Parathyroid adenoma (tissue), 2 donors: Measurements from ENCODE around the gene CDSN.
A peak's percentile ranks its signal among the peaks of the same experiment; 100 is the strongest.

Experiments used
- H2AFZ ChIP-seq: fragments of 300-600 bp; sonication (generic); one replicate; pipeline ENCODE4 v1.7.0; 2017; ENCODE audit warnings: antibody characterized with exemption, mild to moderate bottlenecking
- H3K27ac ChIP-seq: fragments of 300-600 bp; sonication (generic); one replicate; pipeline ENCODE4 v1.7.0; 2017
- H3K27me3 ChIP-seq: fragments of 300-600 bp; sonication (generic); one replicate; pipeline ENCODE4 v1.7.0; 2017; ENCODE audit warnings: low read length; ENCODE audit not compliant: control insufficient read depth, insufficient read depth
- H3K36me3 ChIP-seq: fragments of 300-600 bp; sonication (generic); one replicate; pipeline ENCODE4 v1.7.0; 2017; ENCODE audit warnings: low read length; ENCODE audit not compliant: control insufficient read depth, insufficient read depth
- H3K4me1 ChIP-seq: fragments of 300-600 bp; sonication (generic); one replicate; pipeline ENCODE4 v1.7.0; 2017; ENCODE audit warnings: control low read depth
- H3K4me2 ChIP-seq: fragments of 300-600 bp; sonication (generic); one replicate; pipeline ENCODE4 v1.7.0; 2017; ENCODE audit warnings: low read length
- H3K4me3 ChIP-seq: fragments of 300-600 bp; sonication (generic); one replicate; pipeline ENCODE4 v1.7.0; 2017; ENCODE audit warnings: low read depth, low read length
- H3K79me2 ChIP-seq: fragments of 300-600 bp; sonication (generic); one replicate; pipeline ENCODE4 v1.7.0; 2017; ENCODE audit warnings: control low read depth
- H3K9ac ChIP-seq: fragments of 300-600 bp; sonication (generic); one replicate; pipeline ENCODE4 v1.7.0; 2017; ENCODE audit warnings: mild to moderate bottlenecking
- H3K9me3 ChIP-seq: fragments of 300-600 bp; sonication (generic); one replicate; pipeline ENCODE4 v1.7.0; 2017; ENCODE audit warnings: low read length; ENCODE audit not compliant: control insufficient read depth
- CTCF ChIP-seq: fragments of 300-600 bp; sonication (generic); IDR thresholded peaks from one replicate; pipeline ENCODE4 v1.7.0; 2017; ENCODE audit warnings: antibody characterized with exemption, mild to moderate bottlenecking
- donor health status: primary hyperparathyroidism.

CDSN gene

DNA sequence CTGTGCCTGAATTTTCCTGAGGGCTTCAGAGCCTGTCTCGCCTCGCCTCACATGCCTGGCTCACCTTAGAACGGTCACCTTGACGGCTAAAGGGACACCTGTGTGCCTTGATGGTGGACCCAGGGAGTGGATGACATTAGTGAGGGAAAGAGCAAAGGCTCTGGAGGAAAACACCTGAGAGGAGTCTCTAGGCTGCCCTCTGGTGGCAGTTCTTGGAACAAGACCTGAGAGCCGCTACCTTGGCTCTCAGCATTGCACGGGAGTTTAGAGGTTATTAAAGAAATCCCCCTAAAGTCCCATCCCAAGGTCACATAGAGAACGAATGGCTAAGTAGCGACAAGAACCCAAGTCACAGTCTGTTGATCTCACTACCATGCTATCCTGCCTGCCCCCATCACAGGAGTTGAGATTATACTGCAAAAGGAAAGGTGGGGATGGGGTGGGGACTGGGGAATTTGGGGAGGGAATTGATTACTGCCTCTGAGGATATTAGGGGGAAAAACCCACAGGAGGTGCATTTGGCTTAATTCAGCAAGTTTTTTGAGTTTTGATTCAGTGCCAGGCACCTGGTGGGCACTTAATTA is 7.9 kb upstream of the CDSN start:
- H3K27me3 ChIP-seq: no peaks in the 10 kb centered on the region
- TF ChIP-seq CTCF: peak; percentile 92
- H3K36me3 ChIP-seq: no peaks in the 10 kb centered on the region
- peaks cover 4% of the 10 kb centered on the region for H3K79me2 ChIP-seq
- H3K4me3 ChIP-seq: no peak overlapping the region
- no peak overlapping the region for H3K4me2 ChIP-seq
- no peak overlapping the region for H3K9ac ChIP-seq
- H3K9me3 ChIP-seq: no peaks in the 10 kb centered on the region
- peak overlapping the region; percentile 80 for H2AFZ ChIP-seq
- H3K27ac ChIP-seq: no peak overlapping the region
- H3K4me1 ChIP-seq: peaks cover 26% of the 10 kb centered on the region

DNA sequence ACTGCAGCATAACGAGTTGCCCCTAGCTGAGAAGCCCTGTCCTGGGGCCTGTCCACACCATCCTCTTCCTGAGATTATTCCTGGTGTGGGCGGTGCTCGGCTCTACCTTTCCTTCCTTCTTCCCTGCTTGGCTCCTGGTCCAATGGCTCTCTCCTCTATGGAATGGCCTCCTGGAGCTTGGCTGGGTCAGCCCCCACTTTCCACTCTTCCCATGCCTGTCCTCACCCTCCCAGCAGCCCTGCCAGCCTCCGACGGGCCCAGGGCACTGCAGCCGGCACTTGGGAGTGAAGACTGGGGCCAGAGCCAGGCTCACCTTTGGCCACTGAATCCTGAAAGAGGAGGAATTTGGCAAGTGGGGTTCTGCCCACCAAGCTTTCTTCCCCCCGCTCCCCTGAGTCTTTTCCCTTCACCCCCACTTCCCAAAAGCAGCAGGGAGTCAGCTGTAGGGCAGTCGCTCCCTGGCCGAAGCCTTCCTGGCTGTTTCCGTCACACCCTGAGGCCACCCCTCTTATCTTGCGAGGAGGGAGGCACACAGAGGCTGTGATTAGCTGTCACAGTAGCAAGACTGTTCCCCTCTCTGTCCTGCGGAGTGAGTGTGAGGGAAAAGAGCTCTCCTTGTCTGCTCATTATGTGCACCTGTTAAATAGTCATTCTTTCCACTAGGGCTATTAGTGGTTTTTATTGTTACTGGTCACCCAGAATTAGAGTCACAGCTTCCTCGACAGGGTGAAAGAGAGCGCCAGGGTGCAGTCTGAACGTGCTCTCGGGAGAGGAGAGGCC is 6.3 kb upstream of the CDSN start:
- H3K4me2 ChIP-seq: no peak overlapping the region
- TF ChIP-seq CTCF: no peak
- peaks cover 42% of the 10 kb centered on the region for H3K4me1 ChIP-seq
- no peak overlapping the region for H2AFZ ChIP-seq
- H3K4me3 ChIP-seq: no peak overlapping the region
- H3K27ac ChIP-seq: no peak overlapping the region
- no peaks in the 10 kb centered on the region for H3K36me3 ChIP-seq
- no peak overlapping the region for H3K9ac ChIP-seq
- H3K27me3 ChIP-seq: no peaks in the 10 kb centered on the region
- H3K9me3 ChIP-seq: no peaks in the 10 kb centered on the region
- H3K79me2 ChIP-seq: peaks cover 4% of the 10 kb centered on the region

DNA sequence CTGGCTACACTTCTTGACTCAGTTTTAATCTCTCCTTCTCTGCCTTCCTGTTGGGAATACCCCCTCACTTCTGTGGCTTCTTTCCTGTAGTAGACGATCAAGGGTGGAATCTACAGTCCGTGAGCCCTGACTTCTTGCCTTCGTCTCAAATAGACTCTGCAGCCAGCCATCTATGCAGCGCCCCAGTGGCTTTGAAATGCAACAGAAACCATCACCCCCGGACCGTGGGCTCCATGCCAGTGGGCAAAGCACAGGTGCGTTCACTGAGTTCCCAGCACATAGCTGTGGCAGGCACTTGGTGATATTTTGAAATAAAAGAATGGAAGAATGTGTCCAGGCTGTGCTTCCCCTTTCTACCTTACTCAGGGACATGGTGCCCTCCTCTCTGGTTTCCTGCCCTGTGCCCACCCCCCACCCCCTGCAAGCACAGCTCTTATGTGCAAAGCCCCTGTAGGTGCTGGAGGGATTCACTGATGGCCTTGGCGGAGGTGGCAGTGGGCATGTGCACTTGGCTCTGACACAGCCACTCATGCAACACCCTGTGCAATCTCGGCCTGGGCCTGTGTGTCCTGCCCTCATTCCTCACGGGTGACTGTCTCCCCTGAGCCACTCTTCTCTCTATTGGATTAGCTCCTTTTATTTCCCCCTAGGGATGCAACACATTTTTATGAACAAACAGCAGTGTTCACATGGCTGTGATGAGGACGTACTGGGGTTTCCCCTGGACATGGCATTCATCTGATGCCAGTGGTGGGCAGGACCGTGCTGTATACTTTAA is 5.5 kb upstream of the CDSN start:
- Histone ChIP-seq H3K27ac (peak overlapping the region; percentile 26), H3K4me2 (no peak overlapping the region), H3K79me2 (peaks cover 4% of the 10 kb centered on the region), H3K9ac (no peak overlapping the region), H3K9me3 (no peaks in the 10 kb centered on the region), H3K27me3 (no peaks in the 10 kb centered on the region), H2AFZ (peak overlapping the region; percentile 79), H3K4me1 (peaks cover 48% of the 10 kb centered on the region), H3K36me3 (no peaks in the 10 kb centered on the region), H3K4me3 (no peak overlapping the region)
- TF ChIP-seq CTCF: no peak

GRCh38 chr6:31125162-31125561 is 4.9 kb upstream of the CDSN start:
- Histone ChIP-seq H3K27ac (peak overlapping the region; percentile 26), H3K4me2 (no peak overlapping the region)

More at GRCh38 chr6:31125162-31125561, 4.9 kb upstream of the CDSN start:
- Histone ChIP-seq H3K27me3 (no peaks in the 10 kb centered on the region), H3K4me1 (peaks cover 48% of the 10 kb centered on the region), H3K36me3 (no peaks in the 10 kb centered on the region), H3K9ac (no peak overlapping the region), H3K4me3 (no peak overlapping the region), H2AFZ (peak overlapping the region; percentile 79), H3K9me3 (no peaks in the 10 kb centered on the region), H3K79me2 (peaks cover 4% of the 10 kb centered on the region)
- TF ChIP-seq CTCF: no peak
